Sigmoid colon (tissue), 7 donors: ENCODE measurements around the gene SLC16A3. TPM values are rescaled to one million over a fixed set of nuclear protein-coding genes. Genes with fewer than 3 reads are reported as not detected.
A peak's percentile ranks its signal among the peaks of the same experiment; 100 is the strongest.

Experiments
- DNase-seq: peaks from one replicate; pipeline ENCODE4 v3.0.0-alpha.2; 2019
- H3K27ac ChIP-seq, 4 donors: fragments of 200-600 bp; sonication (generic); one replicate each; pipeline ENCODE4 v1.5.1; 2016 to 2019; ENCODE audit warnings: mild to moderate bottlenecking in 1 of 4
- H3K27me3 ChIP-seq, 3 donors: fragments of 200-600 bp; sonication (generic); one replicate each; pipeline ENCODE4 v1.5.1; 2019; ENCODE audit warnings: mild to moderate bottlenecking in 1 of 3
- H3K36me3 ChIP-seq, 4 donors: fragments of 200-600 bp; sonication (generic); one replicate each; pipeline ENCODE4 v1.5.1; 2016 to 2019
- H3K4me1 ChIP-seq, 4 donors: fragments of 200-600 bp; sonication (generic); one replicate each; pipeline ENCODE4 v1.5.1; 2017 to 2019
- H3K4me3 ChIP-seq, 4 donors: fragments of 200-600 bp; sonication (generic); one replicate each; pipeline ENCODE4 v1.5.1; 2017 to 2019; ENCODE audit warnings: mild to moderate bottlenecking in 2 of 4, moderate library complexity in 1 of 4
- H3K9me3 ChIP-seq, 4 donors: fragments of 200-600 bp in 3 of 4; sonication (generic) in 3 of 4; one replicate each; pipeline versions ENCODE4 v1.5.1 to v1.6.1; 2013 to 2019
- EP300 ChIP-seq, 4 donors: sonication (generic); formaldehyde crosslinking; IDR thresholded peaks; one replicate each; pipeline ENCODE4 v1.6.1; 2017; ENCODE audit warnings: antibody characterized with exemption in 4 of 4
- POLR2A ChIP-seq, 2 donors: fragments of 450-650 bp; IDR thresholded peaks; one replicate each; pipeline ENCODE4 v1.6.1; 2016; ENCODE audit warnings: antibody characterized with exemption in 2 of 2, mild to moderate bottlenecking in 2 of 2, moderate library complexity in 2 of 2
- POLR2AphosphoS5 ChIP-seq, 4 donors: sonication (generic); formaldehyde crosslinking; IDR thresholded peaks; one replicate each; pipeline ENCODE4 v1.6.1; 2017; ENCODE audit warnings: antibody characterized with exemption in 4 of 4
- WGBS, 2 donors: extraction: QIAGEN DNeasy Blood & Tissue Kit; methylation state at CpG; one replicate each; pipeline ENCODE4 v1.1.7; 2013; 5-methylcytosine and 5-hydroxymethylcytosine counted together
- intact Hi-C: fragments of 100-400 bp; cut with DNase I; formaldehyde crosslinking; loops from one replicate; pipeline ENCODE4 v1.15.1; 2023
- polyA plus RNA-seq, 3 donors: library from polyadenylated mRNA; stranded (reverse); fragments of 200-250 nt; gene quantifications; one replicate each; pipeline ENCODE4 v1.2.3, GENCODE V29; 2013
- total RNA-seq, 4 donors: library from RNA; depleted of rRNA; stranded (reverse); fragments of >200 nt; gene quantifications; one replicate each; pipeline ENCODE4 v1.1.0, GENCODE V29; 2016
- TF ChIP-seq, protein P1 (sequence below), 4 experiments: fragments of 450-650 bp in 3 of 4; fragments of 200-600 bp in 1 of 4; IDR thresholded peaks; one replicate each; pipeline ENCODE4 v1.5.1; 2016 to 2019; ENCODE audit warnings: antibody characterized with exemption in 4 of 4, mild to moderate bottlenecking in 3 of 4, moderate library complexity in 2 of 4
- donor health status: healthy with polysubstance abuse.
- donor health status: Bipolar disorder and iron deficiency.
- donor health status: healthy.

The SLC16A3 gene
- total and polyA plus RNA-seq, 7 donors, result 9.6 to 140 (median 12.6) TPM

DNA sequence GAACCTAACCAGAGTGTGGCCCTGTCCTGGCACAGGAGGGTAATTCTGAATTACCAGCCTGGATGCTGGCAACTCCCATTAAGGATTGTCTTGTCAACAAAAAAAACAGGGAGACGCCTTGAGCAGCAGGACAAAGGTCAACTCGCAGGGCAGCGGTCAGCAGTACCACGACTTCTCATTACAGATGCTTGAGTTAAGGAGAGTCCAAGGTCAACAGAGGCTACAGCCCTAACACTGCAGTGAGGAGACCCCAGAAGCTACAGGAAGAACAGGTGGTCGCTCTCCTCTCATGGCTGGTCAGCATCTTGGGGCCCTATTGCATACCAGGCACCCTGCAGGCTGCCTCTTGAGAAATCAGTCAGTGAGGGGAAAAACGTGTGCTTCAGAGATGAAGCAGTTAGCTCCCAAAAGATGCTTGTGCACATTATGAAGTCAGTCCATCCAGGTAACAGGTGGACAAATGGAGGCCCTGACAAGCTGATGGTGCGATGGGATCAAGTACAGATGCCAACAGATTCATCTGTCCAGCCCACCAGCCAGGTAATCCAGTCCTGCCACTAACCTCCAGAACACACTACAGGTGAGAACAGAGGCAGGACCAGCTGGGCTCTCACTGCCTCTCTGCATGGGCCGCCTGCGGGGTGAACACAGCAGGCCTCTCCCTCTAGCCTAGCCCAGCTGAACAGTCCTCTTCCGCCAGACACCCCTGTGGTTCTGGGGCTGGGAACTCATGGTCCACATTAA lies 40.5 kb downstream of the SLC16A3 start:
- Histone ChIP-seq H3K27ac (peak overlapping the region; percentile 89 to 100 (median 98)), H3K36me3 (peaks cover 9 to 41% (median 15%) of the 10 kb centered on the region in 4 donors), H3K9me3 (no peaks in the 10 kb centered on the region), H3K4me1 (peaks cover 0 to 79% (median 77%) of the 10 kb centered on the region in 4 donors), H3K27me3 (no peaks in the 10 kb centered on the region), H3K4me3 (no peak overlapping the region)
- no peak for DNase-seq
- WGBS, 2 donors, result 43 to 69% methylated on average over 10 of the region's 10 CpGs
- intact Hi-C loops, result no loop called here
- TF ChIP-seq, protein P1, sequence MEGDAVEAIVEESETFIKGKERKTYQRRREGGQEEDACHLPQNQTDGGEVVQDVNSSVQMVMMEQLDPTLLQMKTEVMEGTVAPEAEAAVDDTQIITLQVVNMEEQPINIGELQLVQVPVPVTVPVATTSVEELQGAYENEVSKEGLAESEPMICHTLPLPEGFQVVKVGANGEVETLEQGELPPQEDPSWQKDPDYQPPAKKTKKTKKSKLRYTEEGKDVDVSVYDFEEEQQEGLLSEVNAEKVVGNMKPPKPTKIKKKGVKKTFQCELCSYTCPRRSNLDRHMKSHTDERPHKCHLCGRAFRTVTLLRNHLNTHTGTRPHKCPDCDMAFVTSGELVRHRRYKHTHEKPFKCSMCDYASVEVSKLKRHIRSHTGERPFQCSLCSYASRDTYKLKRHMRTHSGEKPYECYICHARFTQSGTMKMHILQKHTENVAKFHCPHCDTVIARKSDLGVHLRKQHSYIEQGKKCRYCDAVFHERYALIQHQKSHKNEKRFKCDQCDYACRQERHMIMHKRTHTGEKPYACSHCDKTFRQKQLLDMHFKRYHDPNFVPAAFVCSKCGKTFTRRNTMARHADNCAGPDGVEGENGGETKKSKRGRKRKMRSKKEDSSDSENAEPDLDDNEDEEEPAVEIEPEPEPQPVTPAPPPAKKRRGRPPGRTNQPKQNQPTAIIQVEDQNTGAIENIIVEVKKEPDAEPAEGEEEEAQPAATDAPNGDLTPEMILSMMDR (IDR thresholded peaks at IDR 0.05), result no peak
- TF ChIP-seq POLR2A (IDR thresholded peaks at IDR 0.05) (no peak), EP300 (IDR thresholded peaks at IDR 0.05) (no peak), POLR2AphosphoS5 (IDR thresholded peaks at IDR 0.05) (no peak)

DNA sequence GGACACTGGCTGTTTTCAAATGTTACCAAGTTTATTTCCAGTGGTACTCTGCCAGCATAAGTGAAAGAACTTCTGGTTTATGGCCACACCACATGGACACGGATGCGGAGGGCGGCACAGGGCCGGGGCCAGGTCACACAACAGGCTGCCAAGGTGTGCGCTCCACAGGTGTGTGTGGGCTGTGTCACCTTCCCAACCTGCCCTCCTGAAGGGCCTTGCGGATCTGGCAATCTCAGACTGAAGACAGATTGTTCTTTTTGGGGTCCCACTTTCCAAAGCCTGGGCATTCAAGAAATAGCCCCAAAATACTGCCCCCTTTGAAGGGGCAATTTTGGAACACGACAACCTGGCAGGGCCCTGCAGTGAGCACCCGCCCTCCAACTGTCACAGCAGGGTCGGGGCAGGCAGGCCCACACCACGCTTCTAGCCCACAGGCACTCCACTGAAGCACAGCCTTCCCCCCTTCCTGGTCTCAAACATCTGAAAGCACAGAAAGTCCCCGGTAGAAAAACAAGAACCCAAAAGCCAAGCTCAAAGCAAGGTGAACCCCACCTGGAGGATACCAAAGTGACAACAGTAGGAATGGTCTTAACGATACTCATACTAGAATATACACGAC lies 41.1 kb downstream of the SLC16A3 start:
- Histone ChIP-seq H3K27ac (peak overlapping the region; percentile 89 to 100 (median 98)), H3K36me3 (peaks cover 5 to 34% (median 8%) of the 10 kb centered on the region in 4 donors), H3K27me3 (no peaks in the 10 kb centered on the region), H3K4me1 (peaks cover 0 to 86% (median 83%) of the 10 kb centered on the region in 4 donors), H3K9me3 (no peaks in the 10 kb centered on the region), H3K4me3 (no peak overlapping the region)
- no peak for DNase-seq
- 62 to 74% methylated on average over 13 of the region's 13 CpGs for WGBS, 2 donors
- intact Hi-C loops, result no loop called here
- TF ChIP-seq POLR2AphosphoS5 (IDR thresholded peaks at IDR 0.05), result no peak

DNA sequence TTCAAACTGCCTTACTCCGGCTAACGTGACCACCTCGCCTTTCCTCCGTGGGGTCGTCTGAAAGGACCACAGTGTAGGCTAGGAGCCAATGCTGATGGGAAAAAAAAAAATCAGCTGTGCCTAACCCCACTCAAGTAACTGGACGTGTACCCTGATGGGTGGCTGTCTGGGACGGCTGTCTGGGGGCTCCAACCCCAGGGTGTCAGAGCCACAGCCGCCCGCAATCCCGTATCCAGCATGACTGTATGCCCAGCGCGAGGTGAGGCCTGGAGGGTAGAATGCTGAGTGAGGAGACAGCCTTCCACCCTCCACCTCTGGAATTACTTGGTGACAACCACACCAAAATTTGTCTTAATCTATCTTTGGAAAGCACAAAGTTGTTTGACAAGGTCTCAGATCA lies 41.8 kb downstream of the SLC16A3 start:
- DNase-seq, result no peak
- H3K27ac ChIP-seq, result peak overlapping the region; percentile 89 to 100 (median 98)
- intact Hi-C loops, result no loop called here
- H3K27me3 ChIP-seq, result no peaks in the 10 kb centered on the region
- no peak overlapping the region for H3K4me3 ChIP-seq
- H3K4me1 ChIP-seq, result peaks cover 0 to 86% (median 83%) of the 10 kb centered on the region in 4 donors
- TF ChIP-seq, protein P1 (IDR thresholded peaks at IDR 0.05), result no peak
- H3K36me3 ChIP-seq, result peaks cover under 1 to 28% (median 2%) of the 10 kb centered on the region in 4 donors
- WGBS, 2 donors, result 88% methylated on average over 12 of the region's 12 CpGs
- no peaks in the 10 kb centered on the region for H3K9me3 ChIP-seq

DNA sequence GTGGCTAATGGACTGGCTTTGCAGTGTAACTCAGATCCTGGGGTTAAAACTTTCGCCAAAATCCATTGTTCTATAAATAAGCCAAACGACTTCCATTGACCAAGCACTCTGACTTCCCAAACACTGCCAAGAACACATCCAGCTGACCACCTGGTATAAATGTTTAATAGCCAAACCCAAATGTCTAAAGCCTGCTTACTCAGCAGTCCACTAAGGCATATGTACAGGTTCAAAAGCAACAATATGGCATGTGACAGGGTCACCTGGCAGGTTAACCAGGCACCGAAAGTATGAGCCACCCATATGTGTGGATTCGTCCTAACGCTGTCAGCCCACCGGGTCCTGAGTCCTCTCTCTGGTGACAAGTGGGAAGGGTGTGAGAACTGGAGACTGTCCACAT lies 42.6 kb downstream of the SLC16A3 start:
- Histone ChIP-seq H3K4me3 (peak overlapping the region in 1 of 4 donors; percentile 13), H3K4me1 (peaks cover 0 to 79% (median 75%) of the 10 kb centered on the region in 4 donors), H3K27ac (peak overlapping the region; percentile 89 to 100 (median 98)), H3K27me3 (no peaks in the 10 kb centered on the region), H3K9me3 (no peaks in the 10 kb centered on the region), H3K36me3 (peaks cover 0 to 20% (median 2%) of the 10 kb centered on the region in 4 donors)
- DNase-seq, result no peak
- TF ChIP-seq POLR2A (IDR thresholded peaks at IDR 0.05), result no peak
- TF ChIP-seq, protein P1 (IDR thresholded peaks at IDR 0.05), result no peak
- no peak for TF ChIP-seq EP300 (IDR thresholded peaks at IDR 0.05)
- 85 to 87% methylated on average over 6 of the region's 6 CpGs for WGBS, 2 donors
- intact Hi-C loops, result no loop called here

DNA sequence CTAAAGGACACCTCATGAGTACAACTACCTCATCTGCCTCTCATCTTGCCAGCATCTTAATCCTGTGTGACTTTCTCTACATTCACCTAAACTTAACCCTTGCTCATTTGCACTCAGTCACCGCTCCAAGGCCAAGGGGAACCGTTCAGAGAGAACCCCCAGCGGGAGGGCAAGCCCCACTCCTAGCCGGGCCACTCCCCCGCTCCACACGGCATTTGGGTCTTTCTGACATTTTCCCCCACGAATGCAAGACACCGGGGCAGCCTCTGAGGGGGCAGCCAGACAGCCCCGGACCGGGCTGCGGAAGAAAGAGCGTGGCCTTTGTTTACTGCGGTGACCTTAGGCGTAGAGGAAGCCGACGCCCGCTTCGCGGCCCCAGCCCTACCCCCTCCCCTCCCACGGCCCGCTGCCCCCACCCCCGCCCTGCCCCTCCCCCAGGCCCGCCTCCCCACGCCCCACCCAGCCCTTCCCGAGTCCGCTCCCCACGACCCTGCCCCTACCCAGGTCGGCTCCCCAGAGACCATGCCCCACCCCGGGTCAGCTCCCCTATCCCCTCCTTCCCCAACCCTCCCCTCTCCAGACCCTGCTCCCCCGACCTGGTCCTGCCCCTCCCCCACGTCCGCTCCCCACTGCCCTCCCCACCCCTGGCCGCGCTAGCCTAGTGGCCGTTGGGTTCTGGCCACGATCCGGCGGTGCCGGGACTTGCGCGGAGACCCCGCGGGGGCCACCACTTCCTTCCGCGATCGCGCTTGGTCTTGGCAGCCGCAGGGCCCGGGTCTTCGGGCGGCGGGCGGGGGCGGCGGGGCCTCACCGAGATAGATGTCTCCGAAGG lies 43.9 kb downstream of the SLC16A3 start:
- peak overlapping the region; percentile 77 to 99 (median 93) for H3K4me3 ChIP-seq
- whole genome bisulfite sequencing, 2 donors, result 1% methylated on average over 54 to 57 of the region's 57 CpGs
- DNase-seq, result no peak
- TF ChIP-seq EP300 (IDR thresholded peaks at IDR 0.05) (no peak), POLR2AphosphoS5 (IDR thresholded peaks at IDR 0.05) (no peak), POLR2A (IDR thresholded peaks at IDR 0.05) (no peak)
- TF ChIP-seq, protein P1 (IDR thresholded peaks at IDR 0.05), result no peak
- no peaks in the 10 kb centered on the region for H3K27me3 ChIP-seq
- peak overlapping the region; percentile 97 to 100 (median 98) for H3K27ac ChIP-seq
- intact Hi-C loops, result loop anchor here (2.0 kb wide), 2 partner anchors 20 to 32 kb away; no protein-coding TSS in a partner anchor
- H3K4me1 ChIP-seq, result peaks cover 0 to 66% (median 63%) of the 10 kb centered on the region in 4 donors
- H3K36me3 ChIP-seq, result peaks cover 0 to 20% (median 2%) of the 10 kb centered on the region in 4 donors
- no peaks in the 10 kb centered on the region for H3K9me3 ChIP-seq
